HL-60 (cell line): ENCODE measurements around the gene TTC16.

Experiments
- DNase-seq, 2 experiments: peaks; one replicate each; pipeline ENCODE4 v3.0.0-alpha.2; 2010 to 2020; ENCODE audit warnings: low read depth in 1 of 2, low spot score in 1 of 2
- H3K27ac ChIP-seq: fragments of 250-450 bp; sonication (Bioruptor Pico); replicated peaks from 2 replicates; pipeline ENCODE4 v1.5.1; 2020; ENCODE audit warnings: mild to moderate bottlenecking, moderate library complexity
- H3K27me3 ChIP-seq: fragments of 250-450 bp; sonication (Bioruptor Pico); 2 replicates; pipeline ENCODE4 v1.5.1; 2021; ENCODE audit warnings: mild to moderate bottlenecking, moderate library complexity; ENCODE audit not compliant: insufficient read depth, poor library complexity, severe bottlenecking
- H3K4me3 ChIP-seq: replicated peaks from 2 replicates; pipeline ENCODE4 v1.5.1; 2011; ENCODE audit warnings: mild to moderate bottlenecking, control low read depth, low read length; ENCODE audit not compliant: insufficient read depth
- GABPA ChIP-seq: IDR thresholded peaks from 2 replicates; pipeline ENCODE4 v1.6.1; 2012; ENCODE audit warnings: low read depth
- POLR2AphosphoS5 ChIP-seq: IDR thresholded peaks from 2 replicates; pipeline ENCODE4 v1.6.1; 2012; ENCODE audit warnings: low read depth
- REST ChIP-seq: IDR thresholded peaks from 2 replicates; pipeline ENCODE4 v1.6.1; 2012; ENCODE audit warnings: low read depth; ENCODE audit not compliant: insufficient replicate concordance
- SPI1 ChIP-seq: IDR thresholded peaks from 2 replicates; pipeline ENCODE4 v1.6.1; 2012; ENCODE audit warnings: low read depth, mild to moderate bottlenecking, borderline replicate concordance
- TF ChIP-seq, protein P1 (sequence below): IDR thresholded peaks from one replicate; pipeline ENCODE4 v1.5.1; 2011; ENCODE audit warnings: low read length, control low read depth, inconsistent platforms; ENCODE audit not compliant: insufficient read depth

Gene TTC16

DNA sequence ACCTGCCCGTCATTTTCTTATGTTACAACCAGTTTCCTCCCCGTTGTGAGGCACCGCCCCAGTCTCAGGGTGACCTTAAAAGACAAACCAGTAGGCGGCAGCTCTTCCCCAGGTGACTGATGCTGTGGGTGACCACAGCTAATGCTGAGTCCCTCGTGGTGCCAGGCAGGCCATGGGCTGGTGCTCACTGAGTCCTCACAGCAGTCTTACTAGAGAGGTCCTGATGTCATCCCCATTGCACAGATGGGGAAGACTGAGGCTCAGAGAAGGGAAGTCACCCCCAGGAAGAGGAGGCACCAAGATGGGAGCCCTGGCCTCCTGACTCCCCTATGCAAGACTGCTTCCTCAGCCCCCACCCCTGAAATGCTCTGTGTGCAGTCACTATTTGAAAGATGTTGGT, 8.1 kb upstream of the TTC16 start:
- no peak overlapping the region for H3K27ac ChIP-seq
- no peak overlapping the region for H3K4me3 ChIP-seq
- TF ChIP-seq, protein P1, sequence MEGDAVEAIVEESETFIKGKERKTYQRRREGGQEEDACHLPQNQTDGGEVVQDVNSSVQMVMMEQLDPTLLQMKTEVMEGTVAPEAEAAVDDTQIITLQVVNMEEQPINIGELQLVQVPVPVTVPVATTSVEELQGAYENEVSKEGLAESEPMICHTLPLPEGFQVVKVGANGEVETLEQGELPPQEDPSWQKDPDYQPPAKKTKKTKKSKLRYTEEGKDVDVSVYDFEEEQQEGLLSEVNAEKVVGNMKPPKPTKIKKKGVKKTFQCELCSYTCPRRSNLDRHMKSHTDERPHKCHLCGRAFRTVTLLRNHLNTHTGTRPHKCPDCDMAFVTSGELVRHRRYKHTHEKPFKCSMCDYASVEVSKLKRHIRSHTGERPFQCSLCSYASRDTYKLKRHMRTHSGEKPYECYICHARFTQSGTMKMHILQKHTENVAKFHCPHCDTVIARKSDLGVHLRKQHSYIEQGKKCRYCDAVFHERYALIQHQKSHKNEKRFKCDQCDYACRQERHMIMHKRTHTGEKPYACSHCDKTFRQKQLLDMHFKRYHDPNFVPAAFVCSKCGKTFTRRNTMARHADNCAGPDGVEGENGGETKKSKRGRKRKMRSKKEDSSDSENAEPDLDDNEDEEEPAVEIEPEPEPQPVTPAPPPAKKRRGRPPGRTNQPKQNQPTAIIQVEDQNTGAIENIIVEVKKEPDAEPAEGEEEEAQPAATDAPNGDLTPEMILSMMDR: no peak
- TF ChIP-seq GABPA (no peak), SPI1 (no peak), POLR2AphosphoS5 (no peak), REST (no peak)
- DNase-seq: no peak
- no peaks in the 10 kb centered on the region for H3K27me3 ChIP-seq

GRCh38 chr9:127708952-127709587, 6.8 kb upstream of the TTC16 start:
- no peak overlapping the region for H3K4me3 ChIP-seq
- TF ChIP-seq, protein P1: no peak
- TF ChIP-seq GABPA (no peak), SPI1 (no peak), REST (no peak), POLR2AphosphoS5 (no peak)
- DNase-seq: no peak
- no peaks in the 10 kb centered on the region for H3K27me3 ChIP-seq
- H3K27ac ChIP-seq: no peak overlapping the region

GRCh38 chr9:127710204-127710783, 5.6 kb upstream of the TTC16 start:
- TF ChIP-seq, protein P1: no peak
- TF ChIP-seq REST: no peak
- TF ChIP-seq GABPA: no peak
- no peak for TF ChIP-seq POLR2AphosphoS5
- no peak for TF ChIP-seq SPI1
- Histone ChIP-seq H3K27me3 (no peaks in the 10 kb centered on the region), H3K27ac (no peak overlapping the region), H3K4me3 (no peak overlapping the region)
- DNase-seq: no peak
